Panc1 (cell line): Measurements from ENCODE around the gene GPRC5D. TPM values are rescaled to one million over a fixed set of nuclear protein-coding genes. Genes with fewer than 3 reads are reported as not detected.

Experiments used
- ATAC-seq: fragments of 200-7000 bp; cut with Tn5 transposase; 2 replicates; pipeline ENCODE4 v1.9.1; 2020; ENCODE audit warnings: mild to moderate bottlenecking, moderate library complexity
- BruUV-seq: library from RNA; stranded (reverse); fragments of 400-500 nt; replicated peaks from 2 replicates; lab custom pipeline; 2021; lab: Mats Ljungman, UMichigan
- CTCF ChIA-PET: fragments of 300-600 bp; sonication (Branson Sonifier 250); formaldehyde crosslinking; loops from one replicate; lab custom pipeline; 2022; ENCODE audit warnings: antibody characterized with exemption; lab: Charles Lee
- POLR2A ChIA-PET: fragments of 300-600 bp; sonication (Branson Sonifier 250); formaldehyde crosslinking; loops from one replicate; lab custom pipeline; 2022; ENCODE audit warnings: antibody characterized with exemption; lab: Charles Lee
- DNase-seq: peaks from one replicate; pipeline ENCODE4 v3.0.0-alpha.2; 2010; ENCODE audit warnings: low read depth, low spot score
- H3K27ac ChIP-seq: 2 replicates; pipeline ENCODE4 v1.5.1; 2011; ENCODE audit warnings: mild to moderate bottlenecking, low read length, inconsistent platforms
- H3K27me3 ChIP-seq: fragments of 200-500 bp; sonication (Bioruptor generic); 2 replicates; pipeline ENCODE4 v1.6.0; 2014; ENCODE audit warnings: low read length, inconsistent platforms; ENCODE audit not compliant: control insufficient read depth, insufficient read depth
- H3K36me3 ChIP-seq: fragments of 200-500 bp; sonication (Bioruptor generic); 2 replicates; pipeline ENCODE4 v1.5.1; 2014; ENCODE audit warnings: inconsistent platforms, mild to moderate bottlenecking, low read length, moderate library complexity; ENCODE audit not compliant: control insufficient read depth, insufficient read depth
- H3K4me1 ChIP-seq: 2 replicates; pipeline ENCODE4 v1.5.1; 2011; ENCODE audit warnings: inconsistent platforms, mild to moderate bottlenecking, low read length, moderate library complexity; ENCODE audit not compliant: control insufficient read depth, insufficient read depth
- H3K4me3 ChIP-seq, 2 experiments: 2 replicates each; pipeline ENCODE4 v1.5.1; 2011 to 2012; ENCODE audit warnings: low read depth in 2 of 2, low read length in 2 of 2, mild to moderate bottlenecking in 2 of 2, inconsistent platforms in 1 of 2, moderate library complexity in 1 of 2
- H3K9me3 ChIP-seq: fragments of 200-500 bp; sonication (Bioruptor generic); 2 replicates; pipeline ENCODE4 v1.5.1; 2014; ENCODE audit warnings: low read depth, mild to moderate bottlenecking, inconsistent platforms, low read length, moderate library complexity; ENCODE audit not compliant: control insufficient read depth, insufficient read depth
- CTCF ChIP-seq: fragments of 450-650 bp; IDR thresholded peaks from 2 replicates; pipeline ENCODE4 v1.5.1; 2017; ENCODE audit warnings: mild to moderate bottlenecking
- POLR2AphosphoS5 ChIP-seq: IDR thresholded peaks from 2 replicates; pipeline ENCODE4 v1.6.1; 2012; ENCODE audit warnings: mild to moderate bottlenecking, low read depth, low read length, moderate library complexity
- SIN3A ChIP-seq: IDR thresholded peaks from 2 replicates; pipeline ENCODE4 v1.6.1; 2012; ENCODE audit warnings: low read depth, mild to moderate bottlenecking, low read length, moderate library complexity, borderline replicate concordance; ENCODE audit not compliant: insufficient read depth
- TCF7L2 ChIP-seq: IDR thresholded peaks from 2 replicates; pipeline ENCODE4 v1.6.1; 2011; ENCODE audit warnings: mild to moderate bottlenecking, low read depth, low read length, inconsistent platforms
- in situ Hi-C: cut with HindIII; loops from 2 replicates; pipeline ENCODE4 v1.10.0; 2016; ENCODE audit warnings: low sequenced_read_pairs, low pct_unique_long_range_greater_than_20kb
- intact Hi-C: fragments of 100-400 bp; cut with micrococcal nuclease; formaldehyde crosslinking; loops from one replicate; pipeline ENCODE4 v1.10.0; 2022; ENCODE audit not compliant: unreplicated experiment
- total RNA-seq: library from RNA; stranded (reverse); gene quantifications from one replicate; pipeline ENCODE4 v1.2.1, GENCODE V29; 2021; ENCODE audit not compliant: unreplicated experiment
- TF ChIP-seq, protein P1 (sequence below), 2 experiments: IDR thresholded peaks; 2 replicates each; pipeline ENCODE4 v1.6.1; 2011 to 2012; ENCODE audit warnings: low read depth in 2 of 2, control low read depth in 1 of 2, low read length in 1 of 2, mild to moderate bottlenecking in 1 of 2, moderate library complexity in 1 of 2; ENCODE audit not compliant: insufficient read depth in 1 of 2

Gene GPRC5D
- total RNA-seq, 1 experiment from 2014 or later = not detected

DNA sequence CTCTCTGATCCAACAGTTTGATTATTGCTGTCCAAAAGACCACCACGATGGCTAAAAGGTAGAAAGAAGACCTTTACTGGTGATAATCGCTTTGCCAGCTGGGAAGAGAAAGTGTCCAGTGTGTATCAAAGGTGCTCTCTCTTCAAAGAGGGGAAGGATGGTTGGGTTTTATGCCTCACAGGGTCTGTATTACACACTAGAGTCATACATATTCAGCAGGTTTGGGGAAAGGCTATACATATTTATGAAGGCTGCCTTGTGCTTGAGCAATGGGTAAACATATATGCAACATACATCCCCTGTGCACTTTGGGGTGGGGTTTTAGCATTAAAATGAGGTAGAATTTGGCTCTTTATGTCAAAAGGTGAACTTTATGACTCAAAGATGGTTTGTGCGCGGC, 18.2 kb downstream of the GPRC5D start:
- ATAC-seq (no peak), DNase-seq (no peak)
- intact Hi-C loops (no loop called here), in situ Hi-C loops (no loop called here)
- Histone ChIP-seq H3K4me1 (no peaks in the 10 kb centered on the region), H3K27me3 (no peaks in the 10 kb centered on the region), H3K4me3 (no peak overlapping the region), H3K9me3 (no peaks in the 10 kb centered on the region), H3K27ac (no peak overlapping the region), H3K36me3 (no peaks in the 10 kb centered on the region)
- no TSS peak for BruUV-seq
- no peak for TF ChIP-seq TCF7L2
- TF ChIP-seq SIN3A = no peak
- TF ChIP-seq, protein P1, sequence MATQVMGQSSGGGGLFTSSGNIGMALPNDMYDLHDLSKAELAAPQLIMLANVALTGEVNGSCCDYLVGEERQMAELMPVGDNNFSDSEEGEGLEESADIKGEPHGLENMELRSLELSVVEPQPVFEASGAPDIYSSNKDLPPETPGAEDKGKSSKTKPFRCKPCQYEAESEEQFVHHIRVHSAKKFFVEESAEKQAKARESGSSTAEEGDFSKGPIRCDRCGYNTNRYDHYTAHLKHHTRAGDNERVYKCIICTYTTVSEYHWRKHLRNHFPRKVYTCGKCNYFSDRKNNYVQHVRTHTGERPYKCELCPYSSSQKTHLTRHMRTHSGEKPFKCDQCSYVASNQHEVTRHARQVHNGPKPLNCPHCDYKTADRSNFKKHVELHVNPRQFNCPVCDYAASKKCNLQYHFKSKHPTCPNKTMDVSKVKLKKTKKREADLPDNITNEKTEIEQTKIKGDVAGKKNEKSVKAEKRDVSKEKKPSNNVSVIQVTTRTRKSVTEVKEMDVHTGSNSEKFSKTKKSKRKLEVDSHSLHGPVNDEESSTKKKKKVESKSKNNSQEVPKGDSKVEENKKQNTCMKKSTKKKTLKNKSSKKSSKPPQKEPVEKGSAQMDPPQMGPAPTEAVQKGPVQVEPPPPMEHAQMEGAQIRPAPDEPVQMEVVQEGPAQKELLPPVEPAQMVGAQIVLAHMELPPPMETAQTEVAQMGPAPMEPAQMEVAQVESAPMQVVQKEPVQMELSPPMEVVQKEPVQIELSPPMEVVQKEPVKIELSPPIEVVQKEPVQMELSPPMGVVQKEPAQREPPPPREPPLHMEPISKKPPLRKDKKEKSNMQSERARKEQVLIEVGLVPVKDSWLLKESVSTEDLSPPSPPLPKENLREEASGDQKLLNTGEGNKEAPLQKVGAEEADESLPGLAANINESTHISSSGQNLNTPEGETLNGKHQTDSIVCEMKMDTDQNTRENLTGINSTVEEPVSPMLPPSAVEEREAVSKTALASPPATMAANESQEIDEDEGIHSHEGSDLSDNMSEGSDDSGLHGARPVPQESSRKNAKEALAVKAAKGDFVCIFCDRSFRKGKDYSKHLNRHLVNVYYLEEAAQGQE (IDR thresholded peaks at IDR 0.05; ENCODE audit: insufficient read depth in 1 of 2, low read depth in 2 of 2, low read length in 1 of 2) = no peak
- TF ChIP-seq CTCF = no peak
- no peak for TF ChIP-seq POLR2AphosphoS5
- CTCF ChIA-PET = no interaction called here
- POLR2A ChIA-PET = interaction anchor here (0.8 kb wide), 1 partner anchor 16 kb away, joined by 3 read pairs; no protein-coding TSS in a partner anchor

DNA sequence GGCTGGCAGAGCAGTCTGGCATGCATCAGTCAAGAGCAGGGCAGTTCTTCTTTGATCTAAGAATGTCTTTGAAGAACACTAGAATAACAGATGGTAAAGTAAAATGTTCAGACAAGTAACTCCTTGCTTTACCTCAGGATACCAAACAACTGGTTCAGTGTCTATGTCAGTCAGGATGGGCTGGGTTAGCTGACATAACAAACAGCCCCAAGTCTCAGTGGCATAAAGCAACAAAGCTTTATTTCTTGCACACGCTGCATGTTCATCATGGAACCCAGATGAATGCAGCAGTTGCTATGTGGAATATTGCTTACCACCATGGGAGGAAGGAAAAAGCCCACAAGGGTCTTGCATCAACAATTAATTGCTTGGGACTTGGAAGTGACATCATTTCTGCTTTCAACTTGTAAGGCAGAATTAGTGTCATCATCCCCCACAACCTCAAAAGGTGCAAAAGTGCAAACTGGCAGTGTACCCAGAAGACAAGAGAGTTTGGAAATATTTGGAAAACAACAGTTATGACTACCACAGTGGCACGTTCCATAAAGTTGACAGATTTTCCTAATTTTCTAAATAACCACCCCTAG, 21.2 kb downstream of the GPRC5D start:
- POLR2A ChIA-PET = no interaction called here
- in situ Hi-C loops = no loop called here

More for the DNA sequence above, 21.2 kb downstream of the GPRC5D start:
- no peaks in the 10 kb centered on the region for H3K36me3 ChIP-seq
- peaks cover 14% of the 10 kb centered on the region for H3K4me1 ChIP-seq
- BruUV-seq = no TSS peak
- H3K27me3 ChIP-seq = no peaks in the 10 kb centered on the region
- no peak overlapping the region for H3K27ac ChIP-seq
- H3K4me3 ChIP-seq = no peak overlapping the region
- no peak for DNase-seq
- no peak for ATAC-seq
- intact Hi-C loops = no loop called here
- CTCF ChIA-PET = no interaction called here
- H3K9me3 ChIP-seq = no peaks in the 10 kb centered on the region
- TF ChIP-seq TCF7L2 (no peak), POLR2AphosphoS5 (no peak), CTCF (no peak), SIN3A (no peak)
- TF ChIP-seq, protein P1 (IDR thresholded peaks at IDR 0.05; ENCODE audit: insufficient read depth in 1 of 2, low read depth in 2 of 2, low read length in 1 of 2) = no peak
